ENCODE results near the gene C14orf132.
"Not testable (repeated sequence)": the region's sequence is repeated elsewhere in the genome, so short reads cannot be mapped to it uniquely, and the experiment has no call there.

GRCh38 chr14:96073260-96074039 is 34.3 kb downstream of the C14orf132 start:
- TF ChIP-seq, protein P1, sequence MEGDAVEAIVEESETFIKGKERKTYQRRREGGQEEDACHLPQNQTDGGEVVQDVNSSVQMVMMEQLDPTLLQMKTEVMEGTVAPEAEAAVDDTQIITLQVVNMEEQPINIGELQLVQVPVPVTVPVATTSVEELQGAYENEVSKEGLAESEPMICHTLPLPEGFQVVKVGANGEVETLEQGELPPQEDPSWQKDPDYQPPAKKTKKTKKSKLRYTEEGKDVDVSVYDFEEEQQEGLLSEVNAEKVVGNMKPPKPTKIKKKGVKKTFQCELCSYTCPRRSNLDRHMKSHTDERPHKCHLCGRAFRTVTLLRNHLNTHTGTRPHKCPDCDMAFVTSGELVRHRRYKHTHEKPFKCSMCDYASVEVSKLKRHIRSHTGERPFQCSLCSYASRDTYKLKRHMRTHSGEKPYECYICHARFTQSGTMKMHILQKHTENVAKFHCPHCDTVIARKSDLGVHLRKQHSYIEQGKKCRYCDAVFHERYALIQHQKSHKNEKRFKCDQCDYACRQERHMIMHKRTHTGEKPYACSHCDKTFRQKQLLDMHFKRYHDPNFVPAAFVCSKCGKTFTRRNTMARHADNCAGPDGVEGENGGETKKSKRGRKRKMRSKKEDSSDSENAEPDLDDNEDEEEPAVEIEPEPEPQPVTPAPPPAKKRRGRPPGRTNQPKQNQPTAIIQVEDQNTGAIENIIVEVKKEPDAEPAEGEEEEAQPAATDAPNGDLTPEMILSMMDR (IDR thresholded peaks at IDR 0.05; ENCODE audit: poor library complexity): not testable (repeated sequence)
- not testable (repeated sequence) for TF ChIP-seq EZH2phosphoT487 (IDR thresholded peaks at IDR 0.05; ENCODE audit: low read depth, severe bottlenecking, unreplicated experiment)
